ENCODE results near the gene TANC2.

DNA sequence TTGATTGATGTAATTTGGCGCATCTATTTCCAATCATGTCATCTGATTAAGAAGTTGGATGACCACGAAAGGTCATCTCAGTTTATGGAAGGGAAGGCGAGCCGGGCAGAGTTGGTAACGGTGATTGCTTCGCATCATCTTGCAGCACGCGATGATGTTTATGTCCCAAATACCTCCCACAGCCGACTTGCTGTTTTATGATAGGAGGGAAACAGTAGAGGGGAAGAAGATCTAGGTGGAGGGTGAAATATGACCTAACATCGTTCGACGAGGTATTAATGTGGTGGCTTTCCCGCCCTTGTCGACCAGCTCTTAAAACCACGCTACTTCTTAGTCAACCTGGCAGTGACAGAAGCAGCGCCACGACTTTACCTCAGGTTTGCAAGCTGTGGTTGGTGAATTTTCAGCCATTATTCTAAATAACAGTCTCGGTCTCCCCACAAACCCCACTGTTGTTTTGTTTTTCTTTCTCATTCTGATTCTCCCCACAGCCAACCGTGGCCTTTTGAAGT is 805 bp upstream of the TANC2 start:
- TF ChIP-seq, protein P1, sequence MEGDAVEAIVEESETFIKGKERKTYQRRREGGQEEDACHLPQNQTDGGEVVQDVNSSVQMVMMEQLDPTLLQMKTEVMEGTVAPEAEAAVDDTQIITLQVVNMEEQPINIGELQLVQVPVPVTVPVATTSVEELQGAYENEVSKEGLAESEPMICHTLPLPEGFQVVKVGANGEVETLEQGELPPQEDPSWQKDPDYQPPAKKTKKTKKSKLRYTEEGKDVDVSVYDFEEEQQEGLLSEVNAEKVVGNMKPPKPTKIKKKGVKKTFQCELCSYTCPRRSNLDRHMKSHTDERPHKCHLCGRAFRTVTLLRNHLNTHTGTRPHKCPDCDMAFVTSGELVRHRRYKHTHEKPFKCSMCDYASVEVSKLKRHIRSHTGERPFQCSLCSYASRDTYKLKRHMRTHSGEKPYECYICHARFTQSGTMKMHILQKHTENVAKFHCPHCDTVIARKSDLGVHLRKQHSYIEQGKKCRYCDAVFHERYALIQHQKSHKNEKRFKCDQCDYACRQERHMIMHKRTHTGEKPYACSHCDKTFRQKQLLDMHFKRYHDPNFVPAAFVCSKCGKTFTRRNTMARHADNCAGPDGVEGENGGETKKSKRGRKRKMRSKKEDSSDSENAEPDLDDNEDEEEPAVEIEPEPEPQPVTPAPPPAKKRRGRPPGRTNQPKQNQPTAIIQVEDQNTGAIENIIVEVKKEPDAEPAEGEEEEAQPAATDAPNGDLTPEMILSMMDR (IDR thresholded peaks at IDR 0.05): no peak
- no peak for TF ChIP-seq POLR2AphosphoS5 (IDR thresholded peaks at IDR 0.05)
